Stimulated activated CD8-positive, alpha-beta memory T cell treated with anti-CD3 and anti-CD28 coated beads, Interleukin-15, amount 100 ng/mL, for 24 hours (primary cell): ENCODE measurements around the gene HMGCS2.
"Not testable (repeated sequence)": the region's sequence is repeated elsewhere in the genome, so short reads cannot be mapped to it uniquely, and the experiment has no call there.

Experiments
- DNase-seq: peaks from one replicate; pipeline ENCODE4 v3.0.0-alpha.2; 2020; ENCODE audit warnings: low read depth

The HMGCS2 gene

DNA sequence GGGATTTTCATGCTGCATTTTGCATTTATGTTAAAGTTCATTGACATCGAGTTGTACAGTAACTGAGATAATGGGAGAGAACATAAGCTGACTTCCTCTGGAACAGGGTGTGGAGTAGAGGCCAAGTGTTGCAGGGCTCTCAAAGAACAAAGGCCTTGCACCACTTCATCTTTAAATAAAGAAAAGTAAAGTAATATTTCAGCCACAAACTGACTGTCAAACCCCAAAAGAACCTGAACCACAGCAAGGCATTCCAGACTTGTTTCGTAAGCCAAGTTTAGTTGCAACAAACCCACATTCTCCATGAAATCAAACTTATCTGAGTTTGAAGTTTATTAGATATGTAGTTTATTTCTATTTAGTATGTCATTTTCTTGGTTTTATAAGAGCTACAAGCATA is 19.1 kb upstream of the HMGCS2 start:
- DNase-seq: no peak

DNA sequence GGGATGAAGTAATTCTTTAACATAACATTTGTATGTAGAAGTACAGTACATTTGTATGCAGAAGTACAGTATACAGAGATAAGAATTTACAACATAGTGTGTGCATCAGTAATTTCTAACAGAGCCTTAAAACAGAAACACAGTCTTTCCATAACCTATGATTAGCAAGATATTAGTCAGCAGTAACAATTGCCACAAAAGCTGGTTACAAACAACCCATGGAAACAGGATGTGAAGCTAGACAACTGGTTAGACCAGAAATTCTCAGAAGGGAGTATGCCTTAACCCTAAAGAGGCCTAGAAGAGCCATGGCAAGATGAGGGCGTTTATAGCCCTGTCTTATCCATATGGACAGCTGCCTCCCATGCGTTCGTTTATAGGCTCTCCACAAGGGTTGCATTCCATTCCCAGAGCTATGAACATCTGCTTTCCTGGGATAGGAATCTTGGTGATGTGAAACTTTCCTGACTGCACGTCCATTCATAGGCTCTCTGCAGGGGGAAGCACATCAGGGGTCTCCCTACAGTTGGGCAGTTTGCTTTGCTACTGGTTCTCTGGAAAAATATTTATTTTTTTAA is 17.9 kb upstream of the HMGCS2 start:
- DNase-seq: not testable (repeated sequence)

DNA sequence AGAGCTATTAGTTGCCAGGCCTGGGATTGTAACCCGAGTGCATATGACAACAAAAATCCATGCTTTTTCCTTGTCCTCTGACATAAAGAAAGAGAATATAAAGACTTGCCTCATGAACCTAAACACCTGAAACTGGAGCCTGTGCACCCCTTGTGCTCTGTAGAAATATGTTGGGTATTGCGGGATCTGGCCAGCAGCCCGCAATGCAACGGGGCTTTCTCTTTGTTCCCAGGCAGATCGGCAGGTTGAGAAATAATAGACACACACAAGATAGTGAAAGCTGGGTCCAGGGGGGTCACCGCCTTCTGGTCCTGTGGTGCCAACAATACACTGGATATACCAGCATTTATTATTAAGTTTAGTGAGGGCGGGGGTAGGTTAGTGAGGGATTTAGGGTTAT is 17.3 kb upstream of the HMGCS2 start:
- DNase-seq: not testable (repeated sequence)

DNA sequence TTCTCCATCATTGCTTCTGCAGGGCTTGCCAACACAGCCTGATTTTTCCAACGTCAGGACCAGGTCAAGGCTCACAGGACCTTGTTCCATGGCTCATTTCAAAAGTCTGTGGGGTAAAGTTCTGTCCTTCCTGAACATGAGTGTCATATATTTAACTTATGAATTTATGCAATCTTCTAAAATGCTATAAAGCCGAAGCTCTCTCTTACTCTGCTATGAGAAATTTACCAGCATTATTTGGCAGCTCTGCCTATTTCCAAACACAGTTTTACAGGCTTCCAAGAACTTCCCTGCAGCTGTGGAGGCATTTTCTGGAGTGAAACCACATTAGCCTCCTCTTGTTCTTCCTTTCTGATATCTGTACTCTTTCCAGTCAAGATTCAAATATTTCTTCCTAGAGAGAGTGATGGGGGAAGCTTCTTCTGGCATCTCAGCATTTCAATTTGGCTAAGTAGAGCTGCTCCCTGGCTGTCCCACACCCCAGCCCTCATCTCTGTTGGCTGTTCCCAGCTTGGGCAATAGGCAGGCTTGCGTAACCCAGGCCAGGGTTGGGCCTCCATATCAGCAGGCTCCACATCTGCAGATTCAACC is 15.6 kb upstream of the HMGCS2 start:
- DNase-seq: no peak

DNA sequence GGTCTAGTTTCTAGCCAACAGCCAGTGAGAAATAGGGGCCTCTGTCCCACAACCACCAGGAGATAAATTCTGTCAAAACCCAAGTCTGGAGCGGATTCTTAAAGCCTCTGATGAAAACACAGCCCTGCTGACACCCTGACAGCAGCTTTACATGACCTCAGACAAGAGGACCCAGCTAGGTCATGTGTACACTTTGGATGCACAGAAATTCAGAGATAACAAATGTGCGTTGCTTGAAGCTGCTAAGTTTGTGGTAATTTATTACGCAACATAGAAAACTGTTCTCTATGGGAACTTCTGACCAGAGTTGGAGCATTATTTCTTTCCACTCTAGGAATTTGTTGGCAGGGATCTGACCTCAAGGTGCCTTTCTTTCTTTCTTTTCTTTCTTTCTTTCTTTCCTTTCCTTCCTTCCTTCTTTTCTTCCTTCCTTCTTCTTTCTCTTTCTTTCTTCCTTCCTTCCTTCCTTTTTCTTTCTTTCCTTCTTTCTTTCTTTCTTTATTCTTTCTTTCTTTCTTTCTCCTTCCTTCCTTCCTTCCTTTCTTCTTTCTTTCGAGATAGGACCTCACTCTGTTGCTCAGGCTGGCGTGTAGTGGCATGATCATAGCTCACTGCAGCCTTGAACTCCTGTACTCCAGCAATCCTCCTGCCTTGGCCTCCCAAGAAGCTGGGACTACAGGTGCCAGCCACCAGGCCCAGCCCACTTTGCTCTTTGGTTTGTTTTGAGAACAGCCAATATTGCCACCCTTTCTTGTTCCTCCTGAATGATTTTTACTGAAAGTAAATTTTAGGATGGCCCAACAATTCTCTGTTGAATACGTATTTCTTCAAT is 14.9 kb upstream of the HMGCS2 start:
- no peak for DNase-seq

DNA sequence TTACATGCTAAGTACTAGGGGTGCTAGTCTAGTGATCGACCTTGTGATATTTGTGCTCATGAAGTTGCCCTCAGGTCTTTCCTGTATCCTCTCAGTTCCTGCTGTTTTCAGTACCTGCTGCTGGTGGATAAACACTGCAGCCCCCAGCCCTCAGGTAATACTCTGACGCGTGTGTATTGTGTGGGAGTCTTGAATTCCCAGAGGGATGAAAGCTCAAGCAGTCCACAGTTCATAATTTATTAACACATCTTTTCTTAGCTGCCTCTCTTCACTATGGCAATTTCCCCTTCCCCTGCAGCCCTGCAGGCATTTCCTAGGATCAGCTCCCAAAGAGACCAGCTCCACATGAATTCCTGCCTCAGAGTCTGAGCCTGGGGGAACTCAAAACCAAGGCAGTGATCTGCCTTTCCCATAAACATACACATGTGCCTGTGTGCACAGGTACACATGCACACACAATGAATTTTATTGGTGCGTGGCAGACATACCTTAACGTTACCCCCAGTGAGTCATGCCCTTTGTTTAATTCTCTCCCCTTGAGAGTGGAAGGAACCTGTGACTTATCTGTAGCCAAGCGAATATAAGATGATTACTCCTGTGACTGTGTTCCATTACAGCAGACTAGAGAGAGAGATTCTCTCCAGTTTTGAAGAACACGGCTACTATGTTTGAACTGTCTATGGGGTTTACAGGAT is 14.1 kb upstream of the HMGCS2 start:
- no peak for DNase-seq

DNA sequence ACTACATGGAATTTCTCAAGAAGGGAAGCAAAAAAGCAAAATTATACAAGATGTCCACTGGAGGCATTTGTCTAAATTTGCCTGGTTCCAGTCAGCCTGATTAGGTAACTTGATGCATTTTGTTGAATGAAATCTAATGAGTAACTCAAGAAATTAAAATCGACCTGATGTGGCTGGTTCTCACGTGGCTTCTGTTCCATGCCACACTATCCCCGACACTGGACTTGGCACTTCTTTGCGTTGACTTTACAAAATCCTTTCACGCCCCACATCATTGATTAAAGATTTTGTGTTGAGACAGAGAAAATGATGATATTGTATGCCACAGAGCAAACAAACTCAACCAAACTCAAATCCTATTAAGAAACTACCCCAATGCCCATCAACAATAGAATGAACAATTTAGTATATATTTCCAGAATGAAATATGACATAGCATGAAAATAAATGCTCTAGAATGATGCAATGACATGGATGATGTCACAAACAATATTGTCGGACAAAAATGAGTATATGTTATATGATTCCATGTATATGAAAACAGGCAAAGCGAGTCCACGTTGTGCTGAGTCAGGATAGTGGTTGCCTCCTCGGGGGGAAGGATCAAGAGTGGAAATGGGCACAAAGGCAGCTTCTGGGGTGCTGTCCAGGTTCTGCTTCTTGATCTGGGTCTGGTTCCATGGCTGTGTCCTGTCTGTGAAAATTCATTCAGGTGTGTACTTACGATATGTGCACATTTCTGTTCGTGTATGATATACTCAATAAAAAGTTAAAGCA is 12.9 kb upstream of the HMGCS2 start:
- no peak for DNase-seq

DNA sequence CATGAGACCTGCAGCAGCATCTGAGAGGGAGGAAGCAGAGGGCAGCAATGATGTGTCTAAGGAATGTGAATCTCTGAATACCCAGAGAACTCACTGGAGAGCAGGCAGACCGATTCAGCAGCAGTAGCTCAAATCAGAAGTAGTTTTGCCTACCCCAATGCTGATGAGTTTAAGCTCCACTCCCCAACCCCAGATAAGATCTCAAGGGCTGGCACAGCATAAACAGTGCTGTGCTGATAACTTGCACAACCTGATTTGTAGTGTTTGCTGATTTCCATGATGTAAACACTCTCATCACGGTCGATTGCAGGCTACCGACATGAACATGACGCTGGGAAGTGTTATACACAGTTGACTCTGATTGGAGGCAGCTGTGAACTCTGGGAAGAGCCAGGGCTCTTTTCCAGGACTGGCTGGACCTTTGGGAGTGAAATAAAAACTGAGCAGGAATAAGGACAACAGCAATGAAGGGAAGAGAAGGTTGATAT is 11.2 kb upstream of the HMGCS2 start:
- DNase-seq: no peak

DNA sequence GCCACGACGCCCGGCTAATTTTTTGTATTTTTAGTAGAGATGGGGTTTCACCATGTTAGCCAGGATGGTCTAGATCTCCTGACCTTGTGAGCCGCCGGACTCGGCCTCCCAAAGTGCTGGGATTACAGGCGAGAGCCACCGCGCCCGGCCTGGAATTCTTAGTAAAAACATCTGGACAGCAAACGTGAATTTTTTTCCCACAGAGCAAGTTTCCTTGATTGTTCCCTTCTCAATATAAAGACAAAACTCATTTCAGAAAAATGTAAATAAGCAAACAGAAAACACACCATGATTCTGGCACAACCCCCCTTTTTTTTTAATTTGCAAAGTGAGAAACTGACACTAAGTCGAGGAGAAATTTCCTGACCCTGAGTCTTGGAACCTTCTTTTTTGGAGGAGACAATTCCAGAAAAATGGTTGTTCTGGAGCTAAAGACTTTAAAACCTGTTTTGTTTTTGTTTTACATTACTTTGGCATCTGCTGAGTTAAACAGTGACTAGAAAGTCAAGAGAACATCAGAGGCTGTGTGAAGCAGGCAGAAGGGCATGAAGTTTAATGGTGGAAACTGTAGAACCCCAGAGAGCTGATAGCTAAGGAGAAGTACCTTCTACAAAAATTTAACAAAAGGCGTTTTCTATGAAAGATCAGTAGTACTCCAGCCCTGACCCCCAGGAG is 10.3 kb upstream of the HMGCS2 start:
- no peak for DNase-seq

DNA sequence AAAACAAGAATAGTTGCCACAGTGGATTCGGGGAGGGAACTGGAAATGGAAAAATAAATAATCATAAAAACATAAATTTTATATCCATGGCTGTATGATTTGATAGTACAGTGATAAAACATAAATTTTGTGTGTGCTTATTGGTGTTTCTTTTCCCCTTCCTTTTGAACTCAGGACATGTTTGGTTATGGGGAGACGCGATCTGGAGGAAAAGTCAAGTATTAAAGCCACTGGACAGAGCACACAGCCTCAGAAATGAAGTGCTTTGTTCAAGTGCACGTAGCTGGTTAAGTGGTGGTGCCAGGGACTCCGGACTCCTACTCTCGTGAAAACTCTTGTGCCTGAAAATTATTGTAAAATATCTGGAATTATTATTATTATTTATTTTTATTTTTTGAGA is 9.7 kb upstream of the HMGCS2 start:
- DNase-seq: no peak

DNA sequence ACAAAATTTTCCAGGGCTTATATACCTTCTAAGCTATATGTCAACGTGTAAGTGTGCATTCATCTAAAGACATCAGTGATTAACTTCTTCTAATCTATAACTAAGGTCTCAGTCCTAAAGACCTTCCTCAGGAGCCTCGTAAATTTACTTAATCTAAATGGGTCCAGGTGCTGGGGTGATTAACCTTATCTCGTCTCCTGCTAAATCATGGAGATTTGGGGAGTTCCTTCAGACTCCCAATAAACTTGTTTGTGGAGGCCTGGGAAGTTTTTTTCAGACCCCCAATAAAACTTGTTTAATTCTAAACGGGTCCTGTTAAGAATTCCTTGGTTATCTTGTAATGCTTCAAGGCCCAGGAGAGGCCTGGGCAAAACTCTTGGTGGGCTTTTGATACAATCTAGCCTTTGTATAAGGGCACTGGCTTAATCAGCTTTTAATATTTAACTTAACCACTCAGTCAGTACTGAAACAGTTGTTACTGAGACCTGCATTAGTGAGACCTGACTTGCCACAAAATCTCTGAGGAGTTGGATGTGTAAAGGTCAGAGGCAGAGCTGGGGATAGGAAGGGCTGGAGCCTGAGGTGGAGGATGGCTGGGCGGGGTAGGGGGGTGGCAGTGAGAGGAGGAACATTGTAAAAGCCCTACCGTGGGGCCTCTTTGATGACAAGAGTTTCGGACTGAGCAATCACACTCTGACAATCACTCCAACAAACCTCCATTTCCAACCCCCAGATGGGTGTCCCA is 6.2 kb upstream of the HMGCS2 start:
- DNase-seq: no peak

DNA sequence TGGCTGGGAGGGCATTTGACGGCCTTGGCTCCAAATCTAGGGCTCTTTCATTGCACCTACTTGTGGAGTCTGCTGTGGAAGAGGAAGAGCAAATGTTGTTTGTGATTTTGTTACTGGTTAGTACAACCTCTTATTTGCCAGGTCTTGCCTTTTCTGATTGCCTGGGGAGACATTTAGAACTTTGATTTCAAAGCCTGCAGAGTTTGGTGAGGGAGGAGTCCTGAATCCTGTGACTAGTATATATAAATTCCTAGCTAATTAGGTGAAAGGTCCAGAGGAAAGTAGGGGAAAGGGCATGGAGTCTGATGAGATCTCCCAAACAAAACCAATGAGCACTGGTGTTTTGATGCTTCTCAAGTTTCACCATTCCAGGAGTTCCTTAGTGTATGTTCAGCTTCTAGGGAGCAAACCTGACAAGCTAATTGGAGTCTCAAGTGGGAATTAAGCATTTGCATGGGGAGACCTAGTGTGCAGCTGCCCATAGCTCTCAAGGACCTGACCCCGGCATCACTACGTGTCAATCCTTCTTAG is 5.1 kb upstream of the HMGCS2 start:
- DNase-seq: no peak

DNA sequence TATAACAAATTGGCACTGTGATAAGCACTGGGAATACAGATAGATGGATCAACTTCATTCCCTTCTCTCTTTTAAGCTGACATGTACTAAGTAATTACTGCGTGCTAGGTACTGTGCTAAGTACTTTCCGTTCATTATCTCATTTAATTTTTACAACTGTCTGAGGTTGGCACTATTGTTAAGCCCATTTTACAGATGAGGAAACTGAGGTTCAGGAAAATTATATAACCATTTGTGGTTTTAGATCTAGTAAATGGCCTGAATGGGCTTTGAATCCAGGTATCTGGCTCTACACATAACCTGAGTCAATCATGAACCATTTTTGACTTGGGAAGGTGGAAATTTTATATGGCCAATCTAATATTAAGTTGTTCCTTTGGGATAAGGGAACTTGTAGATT is 3.6 kb upstream of the HMGCS2 start:
- no peak for DNase-seq

DNA sequence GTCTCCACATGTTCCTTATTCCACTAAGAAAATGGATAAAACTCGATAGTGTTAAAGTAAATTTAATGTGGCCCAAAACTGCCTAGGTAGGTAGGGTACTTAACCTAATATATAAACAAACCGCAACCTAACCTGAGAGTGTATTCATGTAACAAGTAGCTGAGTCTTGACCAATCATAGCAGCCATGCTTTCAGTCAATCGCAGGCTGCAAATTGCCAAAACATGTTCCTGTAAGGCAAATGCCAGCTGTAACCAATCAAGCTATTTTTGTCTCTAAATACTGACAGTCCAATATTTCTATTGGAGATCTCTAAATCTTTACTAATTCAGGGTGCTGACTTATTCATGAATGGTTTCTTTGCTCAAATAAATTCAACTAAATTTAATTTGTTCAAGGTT is 3.1 kb upstream of the HMGCS2 start:
- DNase-seq: no peak

DNA sequence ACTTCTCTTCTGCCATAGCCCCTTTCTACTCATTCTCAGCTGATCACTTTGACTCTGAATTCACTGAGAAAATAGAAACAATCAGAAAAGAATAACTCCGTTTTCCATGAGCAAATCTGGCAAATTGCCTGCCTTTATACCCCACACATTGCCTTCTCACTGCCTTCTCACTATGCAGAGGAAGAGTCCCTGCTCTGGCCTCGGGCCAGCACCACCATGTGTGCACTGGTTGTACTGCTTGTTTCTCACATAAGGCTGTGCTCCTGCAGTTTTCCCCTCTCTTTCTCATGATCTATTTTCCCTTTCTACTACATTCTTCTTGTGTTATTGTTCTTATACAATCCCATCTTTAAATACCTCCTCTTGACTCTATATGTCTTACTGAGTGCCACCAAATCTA is 2.3 kb upstream of the HMGCS2 start:
- DNase-seq: no peak

DNA sequence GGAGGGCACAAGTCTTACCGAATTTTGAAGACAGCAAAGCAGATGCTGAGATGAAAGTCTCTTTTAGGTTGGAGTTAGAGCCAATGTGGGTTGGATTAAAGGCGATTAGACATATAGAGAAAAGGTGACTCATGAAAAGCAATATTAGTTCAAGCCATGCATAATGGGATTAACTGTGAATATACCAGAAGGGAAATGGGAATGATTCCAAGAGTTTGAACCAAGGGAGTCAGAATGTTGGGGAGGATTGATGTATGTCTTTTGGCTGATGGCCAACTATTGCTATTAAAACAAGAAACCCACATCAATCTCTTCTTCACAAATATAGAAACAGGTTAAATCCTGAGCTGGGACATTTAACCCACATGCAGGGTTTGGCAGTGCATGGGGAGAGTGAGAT is 1.2 kb downstream of the HMGCS2 start:
- DNase-seq: no peak

DNA sequence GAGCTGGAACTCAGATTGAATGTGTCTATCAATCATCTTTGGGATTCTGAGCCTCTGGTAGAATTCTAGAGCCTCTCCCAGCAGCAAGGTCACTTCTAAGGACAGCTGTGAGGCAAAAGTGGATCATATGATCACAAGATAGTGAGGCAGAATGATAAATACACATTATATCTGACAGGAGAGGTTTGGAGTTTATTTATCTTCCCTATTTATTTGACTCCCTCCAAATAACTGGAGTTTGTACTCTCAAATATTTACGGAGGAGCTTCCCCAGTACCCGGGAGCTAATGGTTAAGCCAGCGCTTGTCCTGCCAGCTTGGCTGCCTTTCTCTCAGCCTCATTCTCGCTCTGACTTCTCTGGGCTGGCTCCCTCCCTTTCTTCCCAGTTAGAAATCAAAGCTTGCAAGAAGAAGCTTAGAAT is 2.3 kb downstream of the HMGCS2 start:
- DNase-seq: no peak

DNA sequence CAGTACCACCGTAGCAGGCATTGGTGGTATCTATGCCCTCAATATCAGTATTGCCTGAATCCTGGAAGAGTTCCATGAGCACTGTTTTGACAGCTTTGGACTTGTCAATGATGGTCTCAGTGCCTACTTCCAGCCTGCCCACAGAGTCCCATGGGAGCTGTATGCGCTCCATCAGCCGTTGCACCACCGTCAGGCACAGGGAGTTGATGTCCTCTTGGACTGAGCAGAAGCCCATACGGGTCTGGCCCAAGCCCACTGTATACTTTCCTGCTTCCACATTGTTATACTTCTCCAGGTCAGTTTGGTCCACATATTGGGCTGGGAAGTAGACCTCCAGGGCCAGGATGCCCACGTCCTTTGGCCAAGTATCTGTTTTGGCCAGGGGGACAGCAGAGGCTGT is 4.5 kb downstream of the HMGCS2 start:
- DNase-seq: no peak

DNA sequence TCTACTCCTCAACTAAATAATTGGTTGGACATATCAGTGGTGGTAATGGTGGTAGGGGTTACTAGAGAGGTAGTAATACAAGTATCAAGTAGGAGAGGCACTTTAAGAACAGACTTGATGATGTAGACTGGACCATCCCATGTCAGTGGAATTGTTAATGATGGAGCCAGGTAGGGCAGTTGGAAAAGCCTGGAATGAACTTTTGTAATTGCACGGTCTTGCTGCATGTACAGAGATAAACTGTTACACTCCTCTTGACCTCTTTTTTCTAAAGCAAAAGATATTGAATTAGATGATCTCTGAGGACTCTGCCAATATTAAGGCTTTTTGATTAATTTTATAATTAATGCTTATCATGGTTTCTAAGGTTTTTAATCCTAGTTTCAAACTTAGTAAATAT is 5.8 kb downstream of the HMGCS2 start:
- DNase-seq: no peak

DNA sequence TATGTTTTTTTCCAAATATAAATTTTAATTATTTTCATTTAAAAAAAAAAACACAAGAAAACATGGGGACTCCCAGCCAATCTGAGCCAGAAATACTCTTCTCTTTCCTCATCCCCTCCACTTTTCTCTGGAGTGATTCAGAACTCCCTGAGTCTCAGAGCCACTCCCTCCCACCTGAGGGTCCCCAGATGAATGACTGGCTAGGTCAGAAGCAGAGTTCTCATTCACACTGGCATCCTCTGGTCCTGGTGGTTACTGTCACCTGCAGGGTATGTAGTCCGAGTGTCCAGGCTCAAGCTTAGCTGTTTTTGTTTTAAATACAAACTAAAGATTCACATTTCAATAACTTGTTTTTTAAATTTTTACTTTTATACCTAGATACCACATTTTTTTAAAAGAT is 6.3 kb downstream of the HMGCS2 start:
- DNase-seq: no peak
